NCI-H82 treated with DMSO at 0.1 percent for 48 hours (cell line): ENCODE results near the gene CHST7.

Experiments
- DNase-seq: peaks from one replicate; lab custom pipeline; 2025; ENCODE audit not compliant: unreplicated experiment; lab: John Stamatoyannopoulos, UW

The CHST7 gene

DNA sequence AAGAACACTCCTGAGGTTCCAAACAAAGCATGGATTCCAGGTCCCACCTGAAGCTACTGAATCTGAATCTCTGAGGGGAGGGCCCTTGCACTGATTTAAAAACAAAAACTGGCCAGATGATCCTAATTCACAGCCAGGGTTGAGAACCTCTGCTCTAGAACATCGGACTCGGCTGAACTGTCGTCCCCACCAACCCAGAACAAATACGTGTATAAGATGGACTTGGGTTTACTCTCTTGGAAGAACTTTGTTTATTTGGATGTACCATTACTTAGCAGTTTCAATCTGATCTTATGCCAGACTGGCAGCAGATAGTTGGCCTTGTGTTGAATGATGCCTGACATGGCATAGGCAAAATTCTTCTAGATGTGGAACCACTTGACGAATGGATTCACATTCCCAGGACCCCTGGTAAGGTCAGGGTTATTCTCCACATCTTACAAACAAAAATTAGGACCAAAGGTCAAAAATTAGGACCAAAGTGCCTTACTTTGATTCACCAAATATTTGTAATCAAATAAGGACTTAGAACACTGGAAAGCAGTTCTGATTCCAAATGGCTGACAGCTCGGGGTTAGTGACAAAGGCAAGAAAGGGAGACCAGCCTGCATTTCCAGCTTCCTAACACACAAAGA is 29.0 kb downstream of the CHST7 start:
- no peak for DNase-seq

DNA sequence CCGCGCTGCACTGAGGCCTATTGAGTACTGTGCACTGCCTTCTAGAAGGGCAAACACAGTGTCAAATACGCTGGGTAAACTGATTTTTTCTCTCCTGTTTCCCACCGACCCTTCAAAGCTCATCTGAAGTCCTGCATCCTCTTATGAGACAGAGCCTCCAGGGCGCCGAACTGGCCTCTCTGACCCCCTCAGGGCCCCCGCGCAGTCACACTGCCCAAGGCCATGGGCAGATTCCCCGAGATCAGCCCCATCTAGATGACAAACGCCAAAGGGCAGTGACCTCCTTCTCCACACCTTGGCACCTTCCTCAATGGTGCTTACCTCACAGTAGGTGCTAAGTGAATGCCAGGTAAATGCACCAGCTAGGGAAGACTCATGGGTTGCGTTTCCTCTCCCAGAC is 34.4 kb downstream of the CHST7 start:
- DNase-seq: no peak

DNA sequence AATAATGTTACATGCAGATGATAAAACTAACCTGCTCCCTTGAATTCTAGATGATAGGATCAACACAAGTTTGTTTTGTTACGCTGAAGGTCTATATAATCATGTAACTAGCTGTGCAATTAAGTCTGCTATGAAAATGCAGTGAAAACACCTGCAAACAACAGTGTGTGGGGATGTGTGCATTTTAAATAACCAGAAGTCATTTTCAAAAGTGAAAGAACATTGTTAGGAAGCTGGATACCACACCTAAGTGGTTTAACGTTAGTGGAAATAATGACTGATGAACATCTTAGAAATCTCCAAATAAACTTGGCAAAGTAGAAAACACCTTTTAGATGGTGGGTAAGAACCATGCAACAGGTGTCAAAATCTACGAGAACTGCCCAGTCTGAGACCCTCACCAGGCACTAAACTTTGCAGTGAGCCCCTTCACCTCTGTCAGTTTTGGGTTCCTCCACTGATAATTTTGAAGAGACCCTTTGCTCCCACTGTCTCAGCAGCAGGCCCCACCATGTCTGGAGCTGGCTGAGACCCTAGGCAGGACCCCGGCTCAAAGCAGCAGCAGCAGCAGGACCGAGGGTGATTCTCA is 36.6 kb downstream of the CHST7 start:
- DNase-seq: no peak

DNA sequence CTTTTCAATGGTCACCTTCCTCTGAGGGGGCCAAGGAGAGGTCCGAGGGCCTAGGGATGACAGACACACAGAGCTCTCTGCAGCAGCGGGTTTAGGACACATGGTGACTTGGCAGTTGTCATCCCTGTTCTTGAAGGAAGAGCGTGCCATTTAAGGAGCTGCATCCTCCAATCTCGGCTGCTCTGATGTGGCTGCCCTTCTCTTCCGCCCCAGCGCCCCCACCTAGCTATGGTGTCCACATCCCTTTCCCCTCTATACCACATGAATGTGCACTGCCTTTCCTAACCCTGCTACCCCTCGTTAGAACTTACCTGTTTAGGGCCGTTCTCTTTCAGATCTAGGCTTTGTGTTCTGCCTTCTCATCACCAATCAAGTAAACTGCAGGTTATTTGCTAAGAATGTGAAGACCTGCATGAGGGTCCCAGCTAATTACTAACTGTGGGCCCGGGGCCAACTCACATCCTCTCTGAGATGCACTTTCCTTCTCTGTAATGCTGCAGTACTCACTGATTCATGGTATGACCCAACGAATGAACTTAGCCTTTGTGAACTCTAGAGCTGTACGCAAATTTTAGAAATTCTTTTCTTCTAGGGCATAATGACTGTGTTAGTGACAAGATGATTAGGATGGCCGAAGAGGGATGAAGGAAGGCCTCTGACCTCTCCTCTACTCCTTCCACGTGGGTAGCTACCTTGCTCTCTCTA is 38.2 kb downstream of the CHST7 start:
- DNase-seq: no peak

DNA sequence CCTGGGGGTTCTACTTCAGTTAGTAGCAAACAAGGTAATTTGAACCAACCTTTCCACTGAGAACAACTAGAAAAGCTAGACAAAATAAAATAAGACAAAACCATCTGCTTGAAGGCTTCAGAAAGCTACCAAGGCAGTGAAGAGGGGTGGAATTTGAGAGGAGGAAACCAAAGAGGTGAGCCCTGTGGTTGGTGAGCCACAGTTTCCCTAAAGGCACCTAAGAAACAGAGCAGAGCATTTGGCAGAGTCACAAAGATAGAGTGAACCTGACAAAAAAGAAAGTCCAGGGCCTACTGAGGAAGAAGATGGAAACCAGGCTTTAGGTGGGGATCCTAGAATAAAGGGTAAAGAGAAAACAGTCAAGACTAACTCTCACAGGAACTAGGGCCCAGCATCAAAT is 44.3 kb downstream of the CHST7 start:
- DNase-seq: no peak

DNA sequence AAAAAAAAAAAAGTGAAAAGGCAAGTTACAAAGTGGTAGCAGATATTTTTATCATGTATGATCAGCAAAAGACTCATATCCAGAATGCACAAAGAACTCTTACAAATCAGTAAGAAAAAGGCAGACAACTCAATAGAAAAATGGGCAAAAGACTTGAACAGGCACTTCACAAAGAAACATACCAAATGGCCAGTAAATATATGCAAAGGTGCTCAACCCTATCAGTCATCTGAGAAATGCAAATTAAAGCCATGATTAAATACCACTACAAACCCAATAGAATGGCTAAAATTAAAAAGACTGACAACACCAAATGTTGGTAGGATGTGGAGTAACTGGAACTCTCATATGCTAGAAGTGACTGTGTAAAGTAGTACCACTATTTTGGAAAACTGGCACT is 45.4 kb downstream of the CHST7 start:
- no peak for DNase-seq

DNA sequence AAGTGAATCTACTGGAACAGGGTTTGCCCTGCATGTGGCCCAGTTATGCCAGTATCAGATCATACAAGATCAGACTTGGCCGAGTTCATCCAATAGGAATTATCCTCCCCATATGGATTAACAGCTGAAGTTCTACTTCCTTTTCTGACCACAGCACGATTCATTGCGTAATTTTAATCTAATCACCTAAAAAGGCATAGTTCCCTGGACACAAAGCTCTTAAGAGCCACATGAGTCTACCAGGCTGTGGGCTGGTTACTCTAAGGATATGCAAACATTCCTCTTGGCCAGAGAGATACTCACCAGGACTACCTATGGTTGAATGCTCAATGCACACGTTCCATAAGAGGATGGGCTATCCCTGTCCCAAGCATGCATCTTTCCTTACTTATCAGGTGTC is 46.9 kb downstream of the CHST7 start:
- no peak for DNase-seq

DNA sequence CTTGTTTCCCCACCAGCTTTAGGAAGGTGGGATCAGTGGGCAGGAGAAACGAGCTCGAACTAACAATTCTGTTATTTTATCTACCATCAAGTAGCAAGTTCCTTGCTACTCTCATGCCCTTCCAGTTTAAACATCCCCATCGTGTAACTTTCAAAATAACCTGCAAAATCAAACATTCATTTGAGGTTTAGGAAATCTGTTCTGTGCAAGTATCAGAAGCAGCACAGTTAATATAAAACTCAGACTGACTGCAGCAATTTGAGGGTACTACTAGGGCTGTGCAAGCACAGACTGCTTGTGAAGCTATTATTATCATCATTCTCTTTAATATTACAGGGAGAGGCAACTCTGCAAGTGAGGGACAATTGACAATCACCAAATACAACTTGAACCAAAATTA is 48.0 kb downstream of the CHST7 start:
- DNase-seq: no peak

DNA sequence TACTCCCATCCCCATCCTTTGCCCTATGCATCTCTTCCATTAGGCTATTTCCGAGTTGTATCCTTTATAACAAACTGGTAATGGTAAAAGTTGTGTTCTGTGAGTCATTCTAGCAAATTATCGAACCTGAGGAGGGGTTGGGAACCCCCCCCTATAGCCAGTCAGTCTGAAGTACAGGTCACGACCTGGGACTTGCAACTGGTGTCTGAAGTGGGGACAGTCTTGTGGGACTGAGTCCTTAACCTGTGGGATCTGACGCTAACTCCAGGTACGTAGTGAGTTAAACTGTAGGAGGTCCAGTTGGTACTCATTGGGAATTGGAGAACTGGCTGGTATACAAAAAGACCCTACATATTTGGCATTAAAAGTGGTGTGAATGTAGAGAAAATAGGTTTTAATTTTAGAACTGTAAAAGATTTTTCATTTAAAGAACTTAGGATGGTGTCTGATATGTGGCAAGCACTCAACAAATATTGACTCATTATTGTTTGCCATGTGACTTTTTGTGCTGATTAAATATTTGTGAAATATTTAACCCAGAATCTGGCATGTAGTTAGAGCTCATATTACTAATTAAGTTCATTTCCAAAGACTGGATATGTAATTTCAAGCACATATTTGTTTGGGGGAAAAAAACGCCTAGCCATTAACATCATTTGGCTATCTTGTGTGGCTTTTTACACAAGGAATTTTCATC is 50.7 kb downstream of the CHST7 start:
- no peak for DNase-seq

DNA sequence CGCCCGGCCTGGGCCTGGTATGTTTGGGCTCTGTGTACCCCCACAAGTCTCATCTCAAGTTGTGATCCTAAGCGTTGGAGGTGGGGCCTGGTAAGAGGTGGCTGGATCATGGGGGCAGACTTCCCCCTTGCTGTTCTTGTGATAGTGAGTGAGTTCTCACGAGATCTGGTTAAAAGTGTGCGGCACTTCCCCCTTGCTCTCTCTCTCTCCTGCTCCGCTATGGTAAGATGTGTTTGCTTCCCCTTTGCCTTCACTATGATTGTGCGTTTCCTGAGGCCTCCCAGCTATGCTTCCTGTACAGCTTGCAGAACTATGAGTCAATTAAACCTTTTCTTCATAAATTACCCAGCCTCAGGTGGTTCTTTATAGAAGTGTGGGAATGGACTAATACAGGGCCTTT is 53.0 kb downstream of the CHST7 start:
- no peak for DNase-seq

DNA sequence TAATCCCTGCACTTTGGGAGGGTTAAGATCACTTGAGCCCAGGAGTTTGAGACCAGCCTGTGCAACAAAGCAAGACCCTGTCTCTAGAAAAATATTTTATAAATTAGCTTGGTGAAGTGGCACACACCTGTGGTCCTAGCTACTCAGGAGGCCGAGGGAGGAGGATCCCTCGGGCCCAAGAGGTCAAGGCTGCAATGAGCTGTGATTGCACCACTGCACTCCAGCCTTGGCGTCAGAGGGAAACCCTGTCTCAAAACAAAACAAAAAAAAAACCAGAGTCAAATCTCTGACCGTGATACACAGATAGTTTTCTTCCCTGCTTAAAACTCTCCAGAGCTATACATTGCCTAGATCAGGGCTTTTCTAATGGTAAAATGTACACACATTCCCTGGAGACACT is 53.5 kb downstream of the CHST7 start:
- DNase-seq: no peak

DNA sequence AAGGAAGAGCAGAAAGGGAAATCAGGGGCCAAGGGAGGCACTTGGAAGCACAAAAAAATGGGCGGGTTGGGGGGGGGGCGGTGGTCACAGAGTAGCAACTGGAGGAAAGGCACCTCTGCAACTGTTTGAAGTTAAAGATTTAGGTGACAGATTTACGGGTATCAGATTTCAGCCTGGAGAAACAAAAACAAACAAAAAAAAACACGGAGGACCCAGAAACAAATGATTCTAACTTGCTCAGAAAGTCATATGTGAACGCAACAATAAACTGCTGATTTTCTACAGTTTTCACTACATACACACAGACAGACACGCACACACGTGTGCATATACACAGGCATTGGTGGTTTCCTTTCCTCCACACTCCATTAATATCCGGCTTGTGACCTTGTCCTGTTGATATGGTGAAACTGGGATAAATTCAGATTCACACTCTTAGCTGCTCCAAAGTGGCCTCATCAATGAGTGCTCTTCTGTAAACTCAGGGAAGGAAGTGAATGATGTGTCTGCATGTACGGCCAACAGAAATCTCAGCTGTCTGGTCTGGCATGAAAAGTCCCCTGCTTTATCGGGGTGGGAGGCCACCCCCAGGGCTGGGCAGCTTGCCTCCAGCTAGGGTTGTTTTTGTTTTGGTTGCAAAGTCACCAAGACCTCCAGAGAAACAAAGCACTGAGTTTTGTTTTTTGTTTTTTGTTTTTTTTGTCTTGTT is 54.3 kb downstream of the CHST7 start:
- DNase-seq: no peak

DNA sequence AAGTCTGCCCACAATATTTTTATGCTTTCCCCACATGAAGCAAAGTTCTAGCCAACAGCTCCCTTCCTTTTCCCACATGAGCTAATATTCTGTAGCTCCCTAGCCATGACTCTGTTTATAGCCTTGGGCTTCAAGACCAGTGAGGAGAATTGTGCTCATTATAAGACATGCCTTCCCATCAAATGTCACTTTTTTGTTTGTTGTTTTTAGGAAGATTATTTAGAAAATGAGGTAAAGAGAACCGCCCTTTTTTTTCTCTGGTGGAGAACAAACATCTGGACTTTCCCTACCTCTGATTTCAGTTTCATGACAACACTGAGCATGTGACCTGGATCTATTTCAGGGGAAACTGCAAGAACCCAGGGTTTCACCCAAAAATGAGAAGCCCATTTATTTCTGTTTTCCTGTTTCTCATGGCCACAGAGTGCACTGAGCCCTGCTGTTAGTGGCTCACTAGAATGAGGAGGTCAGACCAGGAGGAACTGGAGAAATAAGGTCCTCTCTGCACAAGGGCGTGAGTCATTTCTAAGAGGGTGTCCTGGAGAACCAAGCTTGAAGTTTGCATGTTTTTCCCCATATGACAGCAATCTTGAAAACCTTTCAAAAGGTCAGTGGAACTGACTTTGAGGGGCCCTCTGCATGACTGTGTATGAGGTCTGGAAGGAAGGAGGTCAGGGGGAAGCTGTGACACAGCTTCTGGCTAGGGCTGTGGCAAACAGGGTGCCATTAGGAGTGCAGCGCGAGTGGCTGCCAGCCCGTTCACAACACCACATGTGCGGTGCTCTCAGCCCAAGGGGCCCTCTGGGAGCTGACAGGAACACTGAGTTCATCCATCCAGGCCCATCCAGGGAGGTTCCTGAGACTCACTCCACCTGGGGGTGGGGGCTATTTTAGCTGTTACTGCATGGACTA is 55.2 kb downstream of the CHST7 start:
- DNase-seq: no peak

DNA sequence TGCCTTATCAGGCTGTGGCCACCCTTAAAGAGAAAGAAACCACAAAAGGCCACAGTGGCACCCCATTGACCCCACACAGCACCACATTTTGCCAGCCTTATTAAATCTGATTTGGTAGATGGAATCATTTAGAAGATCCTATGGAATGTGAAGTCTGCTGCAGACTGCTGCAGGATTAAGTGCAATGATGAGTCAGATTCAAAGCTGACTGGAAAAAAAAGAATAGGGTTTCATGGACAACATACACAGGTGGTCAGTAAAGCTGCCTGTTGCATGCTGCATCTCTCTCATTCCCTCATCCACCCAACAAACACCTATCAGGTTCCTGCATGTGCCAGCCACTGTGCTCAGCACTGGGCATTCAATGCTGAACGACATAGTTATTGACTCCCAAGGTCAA is 56.6 kb downstream of the CHST7 start:
- DNase-seq: no peak

DNA sequence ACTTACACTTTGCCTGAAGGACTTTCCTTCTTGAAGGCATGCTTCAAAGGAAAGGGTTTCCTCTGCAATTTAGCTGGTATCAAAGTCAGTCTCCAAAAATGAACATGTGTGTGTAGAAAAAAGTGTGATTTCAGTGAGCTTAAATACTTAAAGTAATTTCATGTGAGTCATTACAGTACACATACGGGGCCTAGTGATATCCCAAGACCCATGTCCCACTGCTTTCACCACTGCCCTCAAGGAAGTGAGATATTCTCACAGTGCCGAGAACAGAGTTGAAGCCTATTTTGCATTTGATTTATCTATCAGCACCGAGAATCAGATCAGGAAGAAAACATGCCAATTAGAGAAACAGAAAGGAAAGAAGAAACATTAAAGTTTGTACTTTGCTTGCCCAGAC is 61.0 kb downstream of the CHST7 start:
- DNase-seq: no peak

DNA sequence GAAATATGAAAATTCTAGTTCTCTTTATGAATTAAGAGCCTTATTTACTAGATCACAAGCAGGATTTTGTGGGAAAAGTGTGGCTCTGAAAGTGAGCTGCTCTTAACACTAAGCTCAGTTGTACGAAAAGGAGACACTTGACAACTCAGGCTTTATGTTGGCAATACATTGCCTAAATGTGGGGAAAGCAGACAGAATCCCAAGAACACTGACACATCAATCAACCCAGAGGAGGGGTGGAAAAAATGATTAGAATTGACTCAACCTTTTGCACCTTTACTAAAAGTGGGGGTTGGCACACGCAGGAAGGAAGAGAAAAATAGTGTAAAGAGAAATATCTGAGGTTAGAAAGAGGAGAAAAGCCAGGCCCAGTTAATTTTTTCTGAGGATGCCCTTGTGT is 61.6 kb downstream of the CHST7 start:
- no peak for DNase-seq

DNA sequence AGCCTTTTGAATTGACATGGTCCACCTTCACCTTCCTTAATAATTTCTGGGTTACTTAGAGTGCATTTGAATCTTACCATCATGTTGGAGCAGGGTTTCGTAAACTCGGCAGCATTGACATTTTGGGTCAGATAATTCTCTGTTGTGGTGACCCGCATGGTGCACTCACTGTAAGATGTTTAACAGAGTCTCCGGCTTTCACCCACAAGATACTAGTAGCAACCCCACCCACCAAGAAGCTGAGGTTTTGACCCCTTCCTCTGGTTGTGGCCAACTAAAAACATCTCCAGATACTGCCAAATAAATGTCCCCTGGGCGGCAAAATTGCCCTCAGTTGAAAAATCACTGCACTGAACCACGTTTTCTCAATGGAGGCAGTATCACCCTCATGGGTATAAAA is 62.7 kb downstream of the CHST7 start:
- DNase-seq: no peak

DNA sequence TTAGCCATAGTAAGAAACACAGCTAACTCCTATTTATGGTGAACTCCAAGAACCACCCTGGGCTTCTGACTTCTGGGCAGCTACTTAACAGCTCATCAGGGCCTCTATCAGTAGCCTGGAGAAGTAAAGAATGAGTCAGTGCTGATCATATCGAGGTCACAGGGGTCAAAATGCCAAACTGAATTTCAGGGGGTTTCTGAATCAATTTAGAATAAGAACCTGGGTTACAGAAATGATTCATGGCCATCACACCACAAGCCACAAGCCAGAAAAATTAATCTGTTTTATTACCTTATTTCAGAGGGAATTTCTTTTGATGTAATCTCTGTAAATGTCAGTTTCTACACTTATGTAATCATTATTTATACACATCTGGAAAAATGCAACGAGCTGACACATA is 64.4 kb downstream of the CHST7 start:
- DNase-seq: no peak

DNA sequence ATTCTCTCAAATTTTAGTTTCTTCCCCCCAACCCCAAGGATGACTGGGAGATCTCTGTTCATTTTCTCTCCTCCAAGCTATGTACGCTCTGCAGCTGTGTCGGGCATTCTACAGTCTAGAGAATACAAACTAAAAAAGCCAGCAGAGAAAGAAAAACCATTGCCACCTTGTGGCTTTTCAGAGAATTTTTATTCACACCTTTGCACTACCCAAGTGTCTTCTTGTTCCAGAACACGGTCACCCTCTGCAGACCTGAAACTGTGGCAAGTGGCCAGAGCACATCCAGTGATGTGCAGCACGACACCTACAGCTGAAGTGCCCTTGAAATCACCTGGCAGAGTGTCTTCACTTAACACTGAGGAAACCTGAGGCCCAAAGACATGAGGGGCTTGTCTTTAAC is 68.6 kb downstream of the CHST7 start:
- no peak for DNase-seq

DNA sequence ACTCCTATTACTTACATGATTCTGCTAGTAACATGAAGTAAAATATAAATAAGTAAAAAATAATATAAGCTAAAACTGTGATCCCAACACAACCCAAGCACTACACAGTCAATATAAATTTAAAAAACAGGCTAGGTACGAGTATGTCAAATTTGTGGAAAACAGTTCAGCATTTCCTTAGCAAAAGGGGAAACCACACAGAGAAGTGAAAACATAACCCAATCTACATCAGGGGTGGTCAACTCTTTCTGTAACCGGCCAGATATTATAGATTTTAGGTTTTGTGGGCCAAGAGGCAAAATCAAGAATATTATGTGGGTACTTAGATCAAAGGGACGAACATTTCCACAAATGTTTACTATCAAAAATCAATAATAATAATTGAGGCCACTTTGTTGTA is 70.1 kb downstream of the CHST7 start:
- no peak for DNase-seq

DNA sequence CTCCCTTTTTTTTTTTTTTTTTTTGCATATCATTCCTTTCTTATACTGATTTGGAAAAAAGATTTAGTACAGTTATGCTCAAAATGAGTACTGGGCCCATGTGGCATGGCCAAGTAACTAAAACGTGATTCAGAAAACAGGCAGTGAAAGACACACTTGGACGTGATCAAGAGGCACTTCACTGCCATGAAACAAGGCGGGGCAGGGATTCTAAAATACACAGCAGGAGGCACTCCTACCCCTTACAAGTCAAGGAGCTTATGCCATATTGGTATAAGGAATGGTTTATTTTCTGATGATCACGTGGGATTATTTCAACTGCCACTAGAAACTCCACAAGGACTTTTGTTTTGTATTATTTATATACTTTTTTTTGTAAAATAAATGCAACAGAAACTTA is 72.0 kb downstream of the CHST7 start:
- no peak for DNase-seq
